Fibroblast of mammary gland (primary cell): ENCODE measurements around the gene MYOD1.

ENCODE experiments used
- DNase-seq: peaks from one replicate; pipeline ENCODE4 v3.0.0-alpha.2; 2010; ENCODE audit warnings: low read depth
- H3K4me3 ChIP-seq: 2 replicates; pipeline ENCODE4 v1.5.1; 2011; ENCODE audit warnings: low read depth, mild to moderate bottlenecking, low read length, moderate library complexity; ENCODE audit not compliant: control insufficient read depth
- TF ChIP-seq, protein P1 (sequence below): conservative IDR thresholded peaks from 2 replicates; pipeline ENCODE4 v1.5.1; 2011; ENCODE audit warnings: low read depth, low read length, inconsistent platforms; ENCODE audit not compliant: control insufficient read depth, insufficient read depth

Gene MYOD1

DNA sequence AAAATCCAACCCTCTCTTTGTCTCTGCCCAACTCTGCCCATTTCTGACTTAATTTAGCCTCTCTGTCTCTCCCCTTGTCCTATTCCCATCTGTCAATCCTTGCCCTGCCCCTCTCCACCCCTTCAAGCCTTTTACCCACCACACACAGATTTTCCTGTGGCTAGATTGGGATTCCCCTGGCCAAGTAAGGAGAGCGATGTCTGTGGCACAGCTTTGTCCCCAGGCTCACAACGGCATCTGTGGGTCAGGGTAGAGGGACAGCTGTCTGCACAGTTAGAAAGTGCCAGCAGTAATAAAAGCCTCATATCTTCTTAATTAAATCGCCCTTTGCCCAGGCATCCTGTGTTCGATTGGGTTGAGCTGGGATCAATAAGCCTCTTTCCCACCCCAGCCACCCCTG lies 13.9 kb downstream of the MYOD1 start:
- H3K4me3 ChIP-seq, result no peak overlapping the region
- DNase-seq, result no peak
- TF ChIP-seq, protein P1, sequence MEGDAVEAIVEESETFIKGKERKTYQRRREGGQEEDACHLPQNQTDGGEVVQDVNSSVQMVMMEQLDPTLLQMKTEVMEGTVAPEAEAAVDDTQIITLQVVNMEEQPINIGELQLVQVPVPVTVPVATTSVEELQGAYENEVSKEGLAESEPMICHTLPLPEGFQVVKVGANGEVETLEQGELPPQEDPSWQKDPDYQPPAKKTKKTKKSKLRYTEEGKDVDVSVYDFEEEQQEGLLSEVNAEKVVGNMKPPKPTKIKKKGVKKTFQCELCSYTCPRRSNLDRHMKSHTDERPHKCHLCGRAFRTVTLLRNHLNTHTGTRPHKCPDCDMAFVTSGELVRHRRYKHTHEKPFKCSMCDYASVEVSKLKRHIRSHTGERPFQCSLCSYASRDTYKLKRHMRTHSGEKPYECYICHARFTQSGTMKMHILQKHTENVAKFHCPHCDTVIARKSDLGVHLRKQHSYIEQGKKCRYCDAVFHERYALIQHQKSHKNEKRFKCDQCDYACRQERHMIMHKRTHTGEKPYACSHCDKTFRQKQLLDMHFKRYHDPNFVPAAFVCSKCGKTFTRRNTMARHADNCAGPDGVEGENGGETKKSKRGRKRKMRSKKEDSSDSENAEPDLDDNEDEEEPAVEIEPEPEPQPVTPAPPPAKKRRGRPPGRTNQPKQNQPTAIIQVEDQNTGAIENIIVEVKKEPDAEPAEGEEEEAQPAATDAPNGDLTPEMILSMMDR, result no peak

DNA sequence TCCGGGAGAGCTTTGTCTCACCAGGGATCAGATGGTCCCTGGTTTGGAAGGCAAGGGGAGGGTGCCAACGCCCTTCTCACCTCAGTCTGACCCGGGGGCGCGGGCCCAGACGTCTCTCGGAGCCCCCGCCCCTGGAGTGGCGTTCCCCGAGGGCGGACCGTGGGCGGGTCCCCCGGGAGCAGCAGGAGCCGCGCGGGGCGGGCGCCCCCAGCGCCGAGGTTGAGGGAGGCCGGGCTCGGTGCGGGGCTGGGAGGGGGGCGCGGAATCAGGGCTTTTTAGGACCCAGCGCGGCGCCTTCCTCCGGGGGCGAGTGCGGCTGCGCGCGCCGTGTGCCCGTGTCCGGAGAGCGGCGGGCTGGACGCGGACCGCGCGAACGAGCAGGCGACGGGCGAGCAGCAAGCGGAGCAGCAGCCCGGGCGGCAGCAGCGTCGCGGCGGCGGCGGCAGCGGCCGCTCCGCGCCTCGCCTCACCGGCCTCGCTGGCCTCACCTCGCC lies 15.1 kb downstream of the MYOD1 start, which contains the start of gene KCNC1:
TSS of gene KCNC1 (plus strand) at position 364 of the 494 bp plus-strand sequence. CDS start 1,222 bp downstream, outside the sequence.
- TF ChIP-seq, protein P1, result no peak
- no peak within 1 kb of the TSS for H3K4me3 ChIP-seq
- DNase-seq, result peak; percentile 15

DNA sequence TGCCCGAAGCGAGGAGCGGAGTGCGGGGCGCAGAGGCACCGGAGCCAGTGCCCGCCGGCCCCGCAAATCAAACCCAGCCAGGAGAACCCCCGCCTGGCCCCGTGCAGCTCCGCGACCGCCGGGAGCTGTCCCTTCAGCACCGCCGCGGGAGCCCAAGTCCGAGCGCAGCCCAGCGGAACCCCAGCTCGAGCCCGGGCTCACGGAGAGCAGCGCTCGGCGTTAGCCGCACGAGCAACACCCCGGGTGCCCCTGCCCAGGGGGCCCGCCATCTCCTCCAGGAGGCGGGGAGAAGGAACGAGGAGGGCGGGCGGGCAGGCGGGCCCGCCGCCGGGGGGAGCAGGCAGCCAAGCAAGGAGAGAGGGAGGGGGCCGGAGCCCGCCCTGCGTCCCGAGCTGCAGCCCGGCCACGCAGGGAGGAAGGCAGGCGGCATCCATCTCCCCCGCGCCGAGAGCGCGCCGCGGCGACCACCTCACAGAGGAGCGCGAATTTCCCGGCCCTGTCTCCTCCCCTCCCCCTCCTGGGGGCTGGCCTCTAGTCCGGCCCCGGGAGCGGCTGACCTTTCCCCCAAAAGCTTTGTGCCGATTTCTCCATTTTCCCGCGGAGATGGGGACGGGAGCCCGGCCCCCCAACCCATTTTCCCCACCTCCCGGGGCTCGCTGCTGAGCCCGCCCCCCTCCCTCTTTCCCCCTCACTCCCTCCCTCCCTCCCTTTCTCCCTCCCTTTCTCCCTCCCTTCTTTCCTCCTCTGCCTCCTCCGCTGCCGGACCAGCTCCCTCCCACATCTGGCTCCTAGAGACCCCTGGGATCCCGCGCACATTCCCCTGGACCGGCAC lies 15.8 kb downstream of the MYOD1 start:
- DNase-seq, result peak; percentile 54
- TF ChIP-seq, protein P1, result no peak
- H3K4me3 ChIP-seq, result no peak overlapping the region

DNA sequence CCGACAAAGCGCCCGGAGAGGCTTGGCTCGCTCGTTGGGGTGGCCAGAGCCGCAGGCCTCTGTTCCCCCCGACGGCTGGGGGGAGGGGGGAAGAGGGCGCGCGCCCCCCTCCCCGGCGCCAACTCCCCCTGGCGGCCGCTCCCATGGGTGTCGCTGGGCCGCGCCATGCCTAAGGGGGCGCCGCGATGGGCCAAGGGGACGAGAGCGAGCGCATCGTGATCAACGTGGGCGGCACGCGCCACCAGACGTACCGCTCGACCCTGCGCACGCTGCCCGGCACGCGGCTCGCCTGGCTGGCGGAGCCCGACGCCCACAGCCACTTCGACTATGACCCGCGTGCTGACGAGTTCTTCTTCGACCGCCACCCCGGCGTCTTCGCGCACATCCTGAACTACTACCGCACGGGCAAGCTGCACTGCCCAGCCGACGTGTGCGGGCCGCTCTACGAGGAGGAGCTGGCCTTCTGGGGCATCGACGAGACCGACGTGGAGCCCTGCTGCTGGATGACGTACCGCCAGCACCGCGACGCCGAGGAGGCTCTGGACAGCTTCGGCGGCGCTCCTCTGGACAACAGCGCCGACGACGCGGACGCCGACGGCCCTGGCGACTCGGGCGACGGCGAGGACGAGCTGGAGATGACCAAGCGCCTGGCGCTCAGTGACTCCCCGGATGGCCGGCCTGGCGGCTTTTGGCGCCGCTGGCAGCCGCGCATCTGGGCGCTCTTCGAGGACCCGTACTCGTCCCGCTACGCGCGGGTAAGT lies 16.6 kb downstream of the MYOD1 start:
- TF ChIP-seq, protein P1, result no peak
- DNase-seq, result no peak
- H3K4me3 ChIP-seq, result no peak overlapping the region

DNA sequence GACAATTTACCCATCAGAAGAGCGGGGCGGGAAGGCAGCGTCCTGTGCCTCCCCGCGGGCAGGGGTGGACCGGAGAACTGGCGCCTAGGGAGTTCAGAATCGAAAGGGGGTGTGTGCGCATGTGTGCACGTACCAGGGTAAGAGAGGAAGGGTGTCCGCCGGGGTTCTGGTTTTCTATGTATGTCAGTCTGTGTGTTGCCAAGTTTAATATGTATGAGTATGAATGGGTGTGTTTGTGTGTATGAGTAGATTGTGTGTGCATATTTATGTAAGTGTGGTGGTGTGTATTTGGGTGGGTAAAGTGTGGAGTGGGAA lies 17.2 kb downstream of the MYOD1 start:
- no peak for DNase-seq
- no peak overlapping the region for H3K4me3 ChIP-seq
- TF ChIP-seq, protein P1, result no peak

DNA sequence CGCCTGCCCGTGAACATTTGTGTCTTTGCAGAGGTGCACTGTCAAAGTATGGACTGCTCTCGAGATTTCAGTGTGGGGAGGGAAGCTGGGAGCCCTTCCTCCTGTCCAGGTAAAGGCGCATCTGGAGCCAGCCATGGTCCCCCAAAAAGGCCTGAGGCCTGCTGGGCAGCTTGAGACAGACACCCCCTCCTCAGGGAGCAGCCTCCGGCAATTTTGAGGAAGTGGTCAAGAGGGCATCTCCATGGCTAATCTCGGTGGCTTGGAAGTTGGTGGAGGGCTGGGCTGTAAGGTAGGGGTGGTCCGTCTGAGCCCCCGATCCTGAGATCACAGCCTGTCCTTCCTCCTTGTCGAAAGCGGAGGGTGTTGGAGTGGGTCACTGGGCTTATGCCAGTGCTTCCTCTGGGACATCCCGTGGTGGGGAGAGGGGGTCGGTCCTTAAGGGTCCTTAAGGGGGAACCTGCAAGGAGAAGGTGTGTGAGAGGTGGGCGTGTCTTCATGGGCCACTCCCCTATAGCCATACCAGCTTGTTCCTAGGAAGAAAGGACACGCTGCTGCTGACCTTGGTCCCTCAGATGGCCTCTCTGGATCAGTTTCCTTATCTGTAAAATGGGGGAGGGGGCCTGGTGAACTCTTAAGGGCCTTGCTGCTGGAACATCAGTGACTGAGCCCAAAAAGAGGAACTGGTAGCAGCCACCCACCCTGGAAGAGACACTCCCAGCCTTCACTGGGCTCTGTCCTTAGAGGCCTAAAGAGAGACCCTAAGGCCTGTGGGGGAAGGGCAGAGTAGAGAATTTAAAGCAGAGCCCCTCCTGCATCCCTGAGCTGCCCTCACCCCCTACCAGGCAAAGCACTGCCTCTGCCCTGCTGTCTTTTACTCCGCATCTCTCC lies 17.8 kb downstream of the MYOD1 start:
- H3K4me3 ChIP-seq, result no peak overlapping the region
- DNase-seq, result no peak
- TF ChIP-seq, protein P1, result no peak
